Activated naive CD4-positive, alpha-beta T cell treated with Interleukin-2 at 50 U/mL for 16 hours (primary cell): ENCODE measurements around the gene OR5T3.
"Not testable (repeated sequence)": the region's sequence is repeated elsewhere in the genome, so short reads cannot be mapped to it uniquely, and the experiment has no call there.

Source experiments
- DNase-seq: peaks from one replicate; pipeline ENCODE4 v3.0.0-alpha.2; 2020

OR5T3 gene

DNA sequence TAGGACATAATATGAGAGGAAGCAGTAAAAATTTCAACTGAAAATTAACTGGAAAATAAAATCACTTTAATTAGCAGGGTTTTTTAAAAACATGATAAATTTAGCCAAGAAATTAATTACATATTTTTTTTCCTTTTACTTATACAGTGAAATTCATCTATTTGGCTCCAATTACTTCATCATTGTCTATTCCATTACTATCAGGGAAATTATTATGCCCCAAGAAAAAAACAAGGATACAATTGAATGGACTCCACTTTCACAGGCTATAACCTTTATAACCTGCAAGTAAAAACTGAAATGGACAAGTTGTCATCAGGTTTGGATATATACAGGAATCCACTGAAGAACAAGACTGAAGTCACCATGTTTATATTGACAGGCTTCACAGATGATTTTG, at the start of gene OR5T3:
TSS of gene OR5T3 (plus strand) at position 301 of the 400 bp plus-strand sequence. CDS start at position 301, 0 bp downstream.
- DNase-seq, result no peak

DNA sequence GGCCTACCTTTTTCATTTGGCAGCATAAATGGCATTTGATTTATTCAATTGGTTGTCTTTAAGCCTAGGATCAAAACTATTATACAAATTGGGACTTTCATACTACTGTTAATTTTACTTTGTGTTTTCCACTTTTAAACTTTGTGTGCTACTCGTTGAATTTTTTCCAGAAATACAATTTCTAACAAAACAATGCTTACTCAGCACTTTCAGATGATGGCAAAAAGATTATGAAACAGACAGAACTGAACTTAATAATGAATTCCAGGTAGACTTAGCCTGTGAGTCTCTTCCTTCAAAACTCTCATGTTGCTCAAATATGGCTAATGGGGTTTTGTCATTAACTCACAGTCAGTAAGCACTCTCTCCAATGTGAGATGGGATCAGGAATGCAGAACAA, 44.3 kb upstream of the OR5T3 start:
- no peak for DNase-seq

DNA sequence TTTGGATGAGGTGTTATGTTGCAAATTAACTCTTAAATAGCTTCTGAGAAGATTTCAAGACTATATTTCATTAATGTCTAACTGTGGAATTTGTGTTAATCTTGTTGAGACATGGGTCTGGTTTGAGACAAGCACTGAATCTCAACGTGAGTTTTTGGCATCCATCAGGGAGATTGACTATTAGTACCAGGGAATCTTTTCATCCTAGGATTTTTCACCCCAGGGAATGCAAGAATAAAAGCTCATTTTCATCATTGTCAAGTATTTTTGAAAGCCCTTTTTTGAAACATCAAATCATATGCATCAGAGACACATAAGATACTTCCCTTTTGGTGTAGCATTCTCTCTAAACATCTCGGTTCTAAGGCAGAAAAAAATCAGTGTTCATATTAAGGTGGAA, 37.5 kb upstream of the OR5T3 start:
- DNase-seq, result no peak

DNA sequence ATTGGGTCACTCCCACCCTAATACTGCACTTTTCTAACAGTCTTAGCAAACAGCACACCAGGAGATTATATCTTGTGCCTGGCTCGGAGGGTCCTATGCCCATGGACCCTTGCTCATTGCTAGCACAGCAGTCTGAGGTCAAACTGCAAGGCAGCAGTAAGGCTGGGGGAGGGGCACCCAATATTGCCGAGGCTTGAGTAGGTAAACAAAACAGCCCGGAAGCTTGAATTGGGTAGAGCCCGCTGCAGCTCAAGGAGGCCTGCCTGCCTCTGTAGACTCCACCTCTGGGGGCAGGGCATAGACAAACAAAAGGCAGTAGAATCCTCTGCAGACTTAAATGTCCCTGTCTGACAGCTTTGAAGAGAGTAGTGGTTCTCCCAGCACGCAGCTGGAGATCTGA, 32.3 kb upstream of the OR5T3 start:
- not testable (repeated sequence) for DNase-seq

DNA sequence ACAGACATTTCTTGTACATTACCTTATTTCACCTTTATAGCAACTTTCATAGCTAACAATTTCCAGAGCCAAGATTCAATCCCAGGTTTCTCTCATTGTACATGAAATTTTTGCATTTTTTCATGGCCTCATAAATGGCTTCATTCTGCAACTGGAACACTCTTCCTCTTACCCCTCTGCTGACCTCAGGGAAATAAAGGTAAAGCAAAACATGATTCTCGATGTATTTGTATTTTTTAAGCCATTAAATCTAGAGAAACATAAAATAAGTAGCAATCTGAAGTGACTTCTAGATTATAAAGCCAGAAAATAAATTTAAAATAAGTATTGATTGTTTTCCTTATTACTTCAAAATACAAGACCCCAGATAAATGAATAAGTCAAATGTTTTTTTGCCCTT, 17.9 kb upstream of the OR5T3 start, which contains the start of gene OR5T2:
TSS of gene OR5T2 (minus strand) at position 101 of the 400 bp plus-strand sequence. CDS start 1,193 bp downstream, outside the sequence.
- DNase-seq, result no peak

DNA sequence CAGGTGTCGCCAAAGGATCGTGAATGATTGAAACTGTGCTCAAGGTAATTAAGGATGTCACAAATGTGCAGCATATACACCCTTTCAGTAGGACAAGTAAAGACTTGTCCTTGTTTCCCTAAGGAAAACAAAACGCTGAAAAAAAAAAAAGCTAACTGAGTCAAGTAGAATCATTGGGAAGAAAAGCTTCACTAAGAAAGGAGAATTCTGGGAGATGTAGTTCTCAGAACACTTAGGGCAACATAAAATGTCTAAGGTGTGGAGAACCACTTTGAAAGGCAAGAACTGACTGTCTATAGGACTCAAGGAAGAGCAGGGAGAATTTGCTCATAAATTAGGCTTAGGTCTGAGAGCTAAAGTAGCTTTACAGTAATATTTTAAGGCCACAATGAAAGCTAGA, 19.0 kb downstream of the OR5T3 start:
- no peak for DNase-seq

DNA sequence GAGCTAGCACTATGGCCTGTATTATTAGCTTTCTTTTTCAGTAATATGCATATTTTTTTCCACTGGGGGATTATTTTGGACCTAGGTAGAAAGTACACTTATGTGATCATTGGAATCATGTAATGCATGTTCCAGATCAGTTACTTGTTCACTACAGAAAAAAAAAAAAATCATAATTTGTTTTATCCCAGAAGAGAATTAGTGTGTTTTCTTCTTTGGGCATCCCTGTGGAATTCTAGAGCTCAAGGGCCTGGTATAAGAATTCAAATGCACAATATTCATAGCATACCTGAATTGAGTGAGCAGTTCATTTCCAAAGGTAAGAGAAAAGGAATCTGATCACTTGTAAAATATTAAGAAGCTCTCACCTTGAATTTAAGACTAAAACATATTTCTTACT, 21.8 kb downstream of the OR5T3 start, which contains the start of gene OR5T1:
TSS of gene OR5T1 (plus strand) at position 301 of the 400 bp plus-strand sequence. CDS start 1,485 bp downstream, outside the sequence.
- no peak for DNase-seq

DNA sequence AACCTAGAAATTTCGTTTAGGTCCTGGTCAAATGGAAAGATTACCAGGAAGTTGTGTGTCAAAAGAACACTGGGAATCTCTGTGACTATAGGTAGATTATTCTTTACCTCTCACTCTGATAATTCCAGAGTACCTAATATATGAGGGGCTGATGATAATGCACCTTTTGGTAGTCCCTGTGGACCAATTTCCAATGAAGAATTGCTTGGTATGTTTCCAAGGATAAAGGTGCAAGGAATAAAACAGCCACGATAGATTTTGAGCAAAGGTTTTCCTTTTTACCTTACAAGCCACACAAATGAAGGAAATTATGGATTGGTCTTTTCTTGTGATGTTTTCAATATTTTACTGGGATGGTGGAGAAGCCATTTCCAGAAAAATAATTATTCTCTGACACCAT, 40.1 kb downstream of the OR5T3 start, which contains the start of gene OR8H1:
TSS of gene OR8H1 (minus strand) at position 101 of the 400 bp plus-strand sequence. CDS start 1,192 bp downstream, outside the sequence.
- no peak for DNase-seq

DNA sequence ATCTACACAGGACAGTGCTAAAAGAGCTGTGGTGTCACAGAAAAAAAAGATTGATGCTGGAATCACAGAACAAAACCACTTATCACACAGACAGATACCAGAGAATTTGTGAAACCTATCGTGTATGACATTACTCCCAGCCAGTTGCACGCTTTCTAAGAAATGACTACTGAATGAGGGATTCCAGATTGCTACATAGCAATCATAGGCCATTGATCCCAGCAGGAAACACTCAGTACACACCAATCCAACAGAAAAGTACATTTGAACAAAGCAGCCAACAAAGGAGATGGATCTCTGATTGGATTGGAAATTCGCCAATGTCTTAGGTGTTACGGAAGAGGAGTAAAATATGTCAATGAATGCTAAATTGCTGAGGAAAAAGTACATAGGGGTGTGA, 44.8 kb downstream of the OR5T3 start:
- no peak for DNase-seq
